DND-41 (cell line): ENCODE results near the gene AUTS2.

Experiments used
- EZH2 ChIP-seq: IDR thresholded peaks from 3 replicates; pipeline ENCODE4 v1.6.1; 2012; ENCODE audit warnings: borderline replicate concordance, low read depth, mild to moderate bottlenecking, moderate library complexity, low read length, inconsistent platforms; ENCODE audit not compliant: severe bottlenecking
- TF ChIP-seq, protein P1 (sequence below): IDR thresholded peaks from 2 replicates; pipeline ENCODE4 v1.5.1; 2012; ENCODE audit warnings: borderline replicate concordance, low read length, moderate library complexity, mild to moderate bottlenecking; ENCODE audit not compliant: poor library complexity, severe bottlenecking; ENCODE audit errors: extremely low read depth

DNA sequence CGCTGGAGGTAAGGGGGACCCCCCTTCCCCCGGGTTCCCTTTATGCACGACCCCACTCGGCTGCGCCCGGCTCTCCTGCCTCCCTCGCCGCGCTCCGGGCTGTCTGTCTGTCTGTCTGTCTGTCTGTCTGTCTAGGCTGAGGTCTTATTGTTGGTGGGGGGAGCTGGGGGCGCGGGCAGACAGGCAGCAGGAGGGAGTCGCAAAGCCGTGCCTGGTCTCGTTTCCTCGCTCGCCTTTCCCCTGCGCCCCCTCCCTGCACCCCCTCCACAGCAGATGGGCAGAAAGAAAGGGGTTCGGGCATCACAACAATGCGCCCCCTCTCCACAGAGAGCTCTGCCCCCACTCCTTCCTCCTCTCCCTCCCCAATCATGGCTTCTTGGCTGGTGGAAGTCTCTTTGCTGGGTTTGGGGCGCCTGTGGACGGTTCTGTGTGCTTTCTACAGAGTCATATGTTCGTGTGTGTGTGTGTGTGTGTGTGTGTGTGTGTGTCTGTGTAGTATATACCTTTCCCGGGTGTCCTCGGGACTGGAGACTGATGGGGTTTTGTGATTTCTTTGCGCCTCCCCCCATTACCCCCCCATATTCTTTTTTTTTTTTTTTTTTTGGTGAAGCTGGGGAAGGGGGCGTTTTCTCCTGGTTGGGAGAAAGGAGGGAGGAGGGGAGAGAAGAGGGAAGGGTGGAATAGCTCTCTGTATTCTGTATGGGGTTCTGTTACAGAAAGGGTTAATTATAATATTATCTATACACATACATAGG lies 1.9 kb downstream of the AUTS2 start:
- TF ChIP-seq, protein P1, sequence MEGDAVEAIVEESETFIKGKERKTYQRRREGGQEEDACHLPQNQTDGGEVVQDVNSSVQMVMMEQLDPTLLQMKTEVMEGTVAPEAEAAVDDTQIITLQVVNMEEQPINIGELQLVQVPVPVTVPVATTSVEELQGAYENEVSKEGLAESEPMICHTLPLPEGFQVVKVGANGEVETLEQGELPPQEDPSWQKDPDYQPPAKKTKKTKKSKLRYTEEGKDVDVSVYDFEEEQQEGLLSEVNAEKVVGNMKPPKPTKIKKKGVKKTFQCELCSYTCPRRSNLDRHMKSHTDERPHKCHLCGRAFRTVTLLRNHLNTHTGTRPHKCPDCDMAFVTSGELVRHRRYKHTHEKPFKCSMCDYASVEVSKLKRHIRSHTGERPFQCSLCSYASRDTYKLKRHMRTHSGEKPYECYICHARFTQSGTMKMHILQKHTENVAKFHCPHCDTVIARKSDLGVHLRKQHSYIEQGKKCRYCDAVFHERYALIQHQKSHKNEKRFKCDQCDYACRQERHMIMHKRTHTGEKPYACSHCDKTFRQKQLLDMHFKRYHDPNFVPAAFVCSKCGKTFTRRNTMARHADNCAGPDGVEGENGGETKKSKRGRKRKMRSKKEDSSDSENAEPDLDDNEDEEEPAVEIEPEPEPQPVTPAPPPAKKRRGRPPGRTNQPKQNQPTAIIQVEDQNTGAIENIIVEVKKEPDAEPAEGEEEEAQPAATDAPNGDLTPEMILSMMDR: no peak
- TF ChIP-seq EZH2: no peak
